Caki2 (cell line): ENCODE results near the gene MCRIP2. TPM values are rescaled to one million over a fixed set of nuclear protein-coding genes. Genes with fewer than 3 reads are reported as not detected.

ENCODE experiments used
- DNase-seq: peaks from one replicate; pipeline ENCODE4 v3.0.0-alpha.2; 2015; ENCODE audit warnings: low read depth
- in situ Hi-C: cut with HindIII; loops from 2 replicates; pipeline ENCODE4 v1.10.0; 2016; ENCODE audit warnings: low sequenced_read_pairs, low pct_unique_long_range_greater_than_20kb, mixed read lengths
- total RNA-seq: library from RNA; depleted of rRNA; stranded (reverse); fragments of >200 nt; shearing (Covaris generic); gene quantifications from 2 replicates; pipeline ENCODE4 v1.2.3, GENCODE V29; 2014; ENCODE audit warnings: low replicate concordance

MCRIP2 gene
- total RNA-seq, 1 experiment from 2014 or later, result 93.0 TPM

GRCh38 chr16:642189-643049, 791 bp downstream of the MCRIP2 start:
- in situ Hi-C loops, result no loop called here
- DNase-seq, result peak; percentile 59

- in situ Hi-C loops, result no loop called here
- no peak for DNase-seq
Measured at GRCh38 chr16:643050-643368, 1.4 kb downstream of the MCRIP2 start.

- in situ Hi-C loops, result no loop called here
- DNase-seq, result no peak
Measured at GRCh38 chr16:644556-644955, 2.9 kb downstream of the MCRIP2 start.

GRCh38 chr16:645852-646678, 4.4 kb downstream of the MCRIP2 start:
- DNase-seq, result peak; percentile 61

GRCh38 chr16:646679-647172, 5.1 kb downstream of the MCRIP2 start:
- in situ Hi-C loops, result no loop called here
- DNase-seq, result no peak

More at GRCh38 chr16:645852-646678, 4.4 kb downstream of the MCRIP2 start:
- in situ Hi-C loops, result no loop called here

GRCh38 chr16:647173-647902, 5.7 kb downstream of the MCRIP2 start:
- in situ Hi-C loops, result no loop called here
- DNase-seq, result no peak

- in situ Hi-C loops, result no loop called here
- DNase-seq, result peak; percentile 79
Measured at GRCh38 chr16:648071-648780, 6.6 kb downstream of the MCRIP2 start.

- peak; percentile 92 for DNase-seq
- in situ Hi-C loops, result no loop called here
Measured at GRCh38 chr16:648781-649589, 7.4 kb downstream of the MCRIP2 start, which contains the start of gene WDR90. Gene WDR90, plus strand, starts transcription at chr16:649365. Its CDS starts 52 bp downstream, at chr16:649417.

- no peak for DNase-seq
- in situ Hi-C loops, result no loop called here
Measured at GRCh38 chr16:649631-650030, 8.0 kb downstream of the MCRIP2 start.

GRCh38 chr16:651844-652243, 10.2 kb downstream of the MCRIP2 start:
- DNase-seq, result no peak
- in situ Hi-C loops, result no loop called here

- DNase-seq, result no peak
- in situ Hi-C loops, result no loop called here
Measured at GRCh38 chr16:652454-653305, 11.1 kb downstream of the MCRIP2 start.

GRCh38 chr16:654034-654433, 12.4 kb downstream of the MCRIP2 start:
- no peak for DNase-seq
- in situ Hi-C loops, result no loop called here

- in situ Hi-C loops, result no loop called here
- DNase-seq, result no peak
Measured at GRCh38 chr16:657487-657886, 15.9 kb downstream of the MCRIP2 start.

- DNase-seq, result no peak
- in situ Hi-C loops, result no loop called here
Measured at GRCh38 chr16:658679-659571, 17.3 kb downstream of the MCRIP2 start.

GRCh38 chr16:659618-660017, 18.0 kb downstream of the MCRIP2 start:
- in situ Hi-C loops, result no loop called here
- no peak for DNase-seq

- in situ Hi-C loops, result no loop called here
- DNase-seq, result no peak
Measured at GRCh38 chr16:660132-660458, 18.5 kb downstream of the MCRIP2 start.
